ENCODE results near the gene SOWAHC.

DNA sequence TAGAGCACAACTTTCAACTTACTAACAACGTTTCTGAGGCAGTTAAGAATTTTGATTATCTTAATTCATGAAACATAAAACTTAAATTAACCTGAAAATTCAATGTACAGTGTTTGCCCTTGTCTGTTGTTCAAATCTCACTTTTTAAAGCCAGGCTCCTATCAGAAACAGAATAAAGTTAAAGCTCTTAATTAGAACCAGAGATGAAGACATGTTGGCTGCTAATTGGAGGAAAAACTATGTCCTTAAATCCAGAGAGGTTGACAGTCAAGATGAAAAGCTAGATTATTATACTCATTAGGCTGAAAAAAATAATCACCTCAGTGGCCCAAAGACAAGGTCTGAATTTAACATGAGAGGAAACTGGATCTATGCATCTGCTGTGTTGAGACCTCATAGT is 52.3 kb downstream of the SOWAHC start:
- no peak for TF ChIP-seq CTCF (conservative IDR thresholded peaks at IDR 0.05 in 1 of 2, IDR thresholded peaks at IDR 0.05 in 1 of 2; ENCODE audit: low read depth in 1 of 2, low read length in 2 of 2)
- TF ChIP-seq EZH2 (IDR thresholded peaks at IDR 0.05; ENCODE audit: low read length, missing control alignments) = no peak
